IMR-90 (cell line): ENCODE measurements around the gene EIF2B1.

ENCODE experiments used
- CTCF ChIP-seq: conservative IDR thresholded peaks from 2 replicates; pipeline ENCODE4 v1.5.1; 2012; ENCODE audit warnings: mild to moderate bottlenecking, low read depth, low read length, improper control_type of control experiment
- FOS ChIP-seq: fragments of 150-350 bp; IDR thresholded peaks from 2 replicates; pipeline ENCODE4 v1.6.1; 2016; ENCODE audit warnings: low read depth, low read length
- POLR2A ChIP-seq: IDR thresholded peaks from 2 replicates; pipeline ENCODE4 v1.6.1; 2012; ENCODE audit warnings: mild to moderate bottlenecking, low read depth, low read length
- RAD21 ChIP-seq: IDR thresholded peaks from 2 replicates; pipeline ENCODE4 v1.6.1; 2012; ENCODE audit warnings: low read length, improper control_type of control experiment
- RCOR1 ChIP-seq: IDR thresholded peaks from 2 replicates; pipeline ENCODE4 v1.6.1; 2012; ENCODE audit warnings: mild to moderate bottlenecking, low read length, improper control_type of control experiment; ENCODE audit not compliant: insufficient replicate concordance
- RFX5 ChIP-seq: IDR thresholded peaks from 2 replicates; pipeline ENCODE4 v1.8.0; 2012; ENCODE audit warnings: low read depth, mild to moderate bottlenecking, low read length, moderate library complexity
- USF2 ChIP-seq: fragments of 150-350 bp; IDR thresholded peaks from 2 replicates; pipeline ENCODE4 v1.6.1; 2017; ENCODE audit warnings: mild to moderate bottlenecking, antibody characterized with exemption, low read length, low read depth

- TF ChIP-seq RAD21: no peak
- TF ChIP-seq CTCF: no peak
- TF ChIP-seq RFX5: no peak
- TF ChIP-seq FOS: no peak
- no peak for TF ChIP-seq USF2
- no peak for TF ChIP-seq POLR2A
- TF ChIP-seq RCOR1: no peak
Measured at GRCh38 chr12:123617580-123617979, 15.9 kb downstream of the EIF2B1 start.
